ENCODE results near the gene CDH4. TPM values are rescaled to one million over a fixed set of nuclear protein-coding genes. Genes with fewer than 3 reads are reported as not detected.

The CDH4 gene
- total and polyA plus RNA-seq, 2 donors (not counting 3 experiments of a cell fraction or from before 2014, with no cell fraction given): 0.17 to 0.51 TPM

- H3K79me2 ChIP-seq (ENCODE audit: control insufficient read depth, insufficient read depth, low read length): no peaks in the 10 kb centered on the region
- no peaks in the 10 kb centered on the region for H3K9me3 ChIP-seq (replicated peaks; ENCODE audit: control insufficient read depth, insufficient read depth, low read length)
- intact Hi-C loops (cut with micrococcal nuclease) (no loop called here), dilution Hi-C loops (cut with MboI; ENCODE audit: extremely low pct_ligation_motif_present, low sequenced_read_pairs) (no loop called here)
- H3K9me1 ChIP-seq (replicated peaks; ENCODE audit: control insufficient read depth, extremely low read depth, insufficient read depth, low read length): no peaks in the 10 kb centered on the region
- no peaks in the 10 kb centered on the region for H3K27me3 ChIP-seq (ENCODE audit: control insufficient read depth in 2 of 2, insufficient read depth in 2 of 2, low read length in 2 of 2)
- TF ChIP-seq CTCF (IDR thresholded peaks at IDR 0.05; ENCODE audit: extremely low read depth in 1 of 2, insufficient read depth in 1 of 2, low read depth in 1 of 2, low read length in 2 of 2) (no peak), GATA2 (IDR thresholded peaks at IDR 0.05; ENCODE audit: insufficient read depth, insufficient read length, low read depth, low read length) (no peak), POLR2A (IDR thresholded peaks at IDR 0.05; ENCODE audit: low read depth, low read length) (no peak), MYC (IDR thresholded peaks at IDR 0.05; ENCODE audit: low read depth, low read length) (no peak), MAX (IDR thresholded peaks at IDR 0.05; ENCODE audit: insufficient read depth, insufficient read length) (no peak), EZH2 (IDR thresholded peaks at IDR 0.05; ENCODE audit: borderline replicate concordance, low read depth, low read length, severe bottlenecking) (no peak), POLR2AphosphoS5 (IDR thresholded peaks at IDR 0.05; ENCODE audit: insufficient read depth, low read depth, low read length) (no peak), FOS (IDR thresholded peaks at IDR 0.05; ENCODE audit: borderline replicate concordance, insufficient read depth, low read length) (no peak), JUN (IDR thresholded peaks at IDR 0.05; ENCODE audit: borderline replicate concordance, insufficient read depth, insufficient read length, low read depth) (no peak)
- DNase-seq (ENCODE audit: low read depth, low spot score): no peak
- no peak overlapping the region for H3K9ac ChIP-seq (replicated peaks; ENCODE audit: extremely low read depth, insufficient read depth, low read length)
- H3K4me2 ChIP-seq (ENCODE audit: insufficient read depth, low read length): no peak overlapping the region
- CTCF ChIA-PET: no interaction called here
- no peaks in the 10 kb centered on the region for H3K36me3 ChIP-seq (ENCODE audit: control insufficient read depth in 2 of 2, extremely low read depth in 1 of 2, insufficient read depth in 2 of 2, low read length in 2 of 2)
- POLR2A ChIA-PET: no interaction called here
- no peaks in the 10 kb centered on the region for H3K4me1 ChIP-seq (ENCODE audit: control insufficient read depth, extremely low read depth, insufficient read depth, low read length)
- FAIRE-seq: no peak
- no peak overlapping the region for H2AFZ ChIP-seq (ENCODE audit: low read depth, low read length)
- H3K27ac ChIP-seq (ENCODE audit: insufficient read depth, low read depth, low read length): no peak overlapping the region
- H4K20me1 ChIP-seq (replicated peaks; ENCODE audit: control insufficient read depth, extremely low read depth, insufficient read depth, low read length): no peaks in the 10 kb centered on the region
- H3K4me3 ChIP-seq (replicated peaks in 1 of 3; ENCODE audit: insufficient read depth in 1 of 3, low read depth in 1 of 3, low read length in 3 of 3): no peak overlapping the region
- no TSS peak for BruUV-seq (replicated peaks)
Observed at GRCh38 chr20:61803915-61804751, 552.1 kb downstream of the CDH4 start.

All from endothelial cell of umbilical vein (primary cell).